GM12874 (cell line): Measurements from ENCODE around the gene TCEAL4.

Experiments
- TF ChIP-seq, protein P1 (sequence below): IDR thresholded peaks from 2 replicates; pipeline ENCODE4 v1.5.1; 2011; ENCODE audit warnings: low read depth, mild to moderate bottlenecking, control low read depth, low read length, moderate library complexity; ENCODE audit not compliant: insufficient read depth

TCEAL4 gene

GRCh38 chrX:103585411-103586313 is at the start of gene TCEAL4:
TCEAL4 (plus strand) TSS chrX:103585515; CDS start chrX:103586676, 1,161 bp downstream.
- TF ChIP-seq, protein P1, sequence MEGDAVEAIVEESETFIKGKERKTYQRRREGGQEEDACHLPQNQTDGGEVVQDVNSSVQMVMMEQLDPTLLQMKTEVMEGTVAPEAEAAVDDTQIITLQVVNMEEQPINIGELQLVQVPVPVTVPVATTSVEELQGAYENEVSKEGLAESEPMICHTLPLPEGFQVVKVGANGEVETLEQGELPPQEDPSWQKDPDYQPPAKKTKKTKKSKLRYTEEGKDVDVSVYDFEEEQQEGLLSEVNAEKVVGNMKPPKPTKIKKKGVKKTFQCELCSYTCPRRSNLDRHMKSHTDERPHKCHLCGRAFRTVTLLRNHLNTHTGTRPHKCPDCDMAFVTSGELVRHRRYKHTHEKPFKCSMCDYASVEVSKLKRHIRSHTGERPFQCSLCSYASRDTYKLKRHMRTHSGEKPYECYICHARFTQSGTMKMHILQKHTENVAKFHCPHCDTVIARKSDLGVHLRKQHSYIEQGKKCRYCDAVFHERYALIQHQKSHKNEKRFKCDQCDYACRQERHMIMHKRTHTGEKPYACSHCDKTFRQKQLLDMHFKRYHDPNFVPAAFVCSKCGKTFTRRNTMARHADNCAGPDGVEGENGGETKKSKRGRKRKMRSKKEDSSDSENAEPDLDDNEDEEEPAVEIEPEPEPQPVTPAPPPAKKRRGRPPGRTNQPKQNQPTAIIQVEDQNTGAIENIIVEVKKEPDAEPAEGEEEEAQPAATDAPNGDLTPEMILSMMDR = no peak

DNA sequence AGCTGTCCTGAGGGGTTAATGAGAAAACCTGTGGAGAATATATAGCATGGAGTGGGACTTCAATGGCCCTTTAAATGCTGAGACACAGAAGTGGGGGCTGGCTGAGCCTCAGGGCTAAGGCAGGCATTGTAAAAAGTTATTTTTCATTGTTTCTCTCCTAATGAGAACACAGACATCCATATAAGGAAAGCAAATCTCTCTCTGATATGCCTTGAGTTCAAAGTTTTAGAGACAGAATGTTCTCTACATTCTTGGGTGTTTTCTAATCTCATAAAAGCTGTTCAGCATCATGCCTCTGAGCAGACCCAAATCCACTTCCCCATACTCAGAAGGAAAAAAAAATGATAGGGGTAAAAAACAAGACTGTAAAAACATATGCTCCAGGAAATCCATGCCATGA is 49.2 kb upstream of the TCEAL4 start:
- TF ChIP-seq, protein P1 = no peak

- TF ChIP-seq, protein P1 = no peak
Measured at GRCh38 chrX:103536732-103537131, 48.6 kb upstream of the TCEAL4 start.

- TF ChIP-seq, protein P1 = no peak
Measured at GRCh38 chrX:103537871-103538387, 47.4 kb upstream of the TCEAL4 start.

DNA sequence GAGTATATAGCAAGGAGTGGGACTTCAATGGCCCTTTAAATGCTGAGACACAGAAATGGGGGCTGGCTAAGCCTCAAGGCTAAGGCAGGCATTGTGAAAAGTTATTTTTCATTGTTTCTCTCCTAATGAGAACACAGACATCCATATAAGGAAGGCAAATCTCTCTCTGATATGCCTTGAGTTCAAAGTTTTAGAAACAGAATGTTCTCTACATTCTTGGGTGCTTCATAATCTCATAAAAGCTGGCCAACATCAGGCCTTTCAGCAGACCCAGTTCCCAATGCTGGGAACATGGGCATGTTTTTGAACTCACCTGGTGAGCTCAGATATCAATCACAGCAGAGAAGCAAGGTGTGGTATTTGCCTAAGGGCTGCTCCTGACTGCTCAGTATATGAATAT is 46.6 kb upstream of the TCEAL4 start:
- TF ChIP-seq, protein P1 = no peak

- TF ChIP-seq, protein P1 = no peak
Measured at GRCh38 chrX:103539695-103540094, 45.6 kb upstream of the TCEAL4 start.

DNA sequence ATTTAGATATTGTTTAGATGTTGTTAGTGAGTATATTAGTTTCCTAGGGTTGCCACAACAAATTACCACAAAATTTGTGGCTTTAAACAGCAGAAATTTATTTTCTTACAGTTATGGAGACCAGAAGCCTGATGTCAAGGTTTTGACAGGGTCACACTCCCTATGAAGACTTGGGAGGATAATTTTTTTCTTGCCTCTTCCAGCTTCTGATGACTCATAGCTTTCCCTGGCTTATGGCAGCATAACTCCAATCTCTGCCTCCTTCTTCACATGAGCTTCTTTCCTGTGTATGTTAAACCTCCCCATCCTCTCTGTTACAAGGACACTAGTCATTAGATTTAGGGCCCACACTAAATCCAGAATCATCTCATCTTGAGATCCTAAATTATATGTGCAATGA is 45.2 kb upstream of the TCEAL4 start:
- TF ChIP-seq, protein P1 = no peak
